Right ventricle myocardium superior (tissue), 1 donor: Measurements from ENCODE around the gene IFT57. TPM values are rescaled to one million over a fixed set of nuclear protein-coding genes. Genes with fewer than 3 reads are reported as not detected.
A peak's percentile ranks its signal among the peaks of the same experiment; 100 is the strongest.
"Not testable (repeated sequence)": the region's sequence is repeated elsewhere in the genome, so short reads cannot be mapped to it uniquely, and the experiment has no call there.

Source experiments
- ATAC-seq: fragments of 200-7000 bp; cut with Tn5 transposase; one replicate; pipeline ENCODE4 v1.9.1; 2020; ENCODE audit warnings: mild to moderate bottlenecking; ENCODE audit not compliant: poor library complexity
- DNase-seq: peaks from one replicate; pipeline ENCODE4 v3.0.0-alpha.2; 2020
- intact Hi-C: fragments of 100-400 bp; cut with DNase I; formaldehyde crosslinking; loops from one replicate; pipeline ENCODE4 v1.11.2; 2022
- long read RNA-seq: library from polyadenylated mRNA; unstranded; transcript quantifications from one replicate; pipeline ENCODE4 v2.0.0, GENCODE V29; 2021
- total RNA-seq: library from RNA; stranded (reverse); fragmentation: NEBNext Ultra II Directional; extraction: Animal tissue kit (Norgen Biotek cat#: 25700); gene quantifications from one replicate; pipeline ENCODE4 v1.2.1, GENCODE V29; 2021
- donor health status: DM: no; HTN: yes; CAD: no; lungs with severe emphysema.

The IFT57 gene
- 18.7 TPM for total RNA-seq
- long read RNA-seq, transcript IFT57-201 (11 exons, 3,203 nt) = major isoform, 32 of 34 reads
- long read RNA-seq, partial matches to known transcripts = 0 of 34 reads
- long read RNA-seq, other reads (novel, unspliced or antisense) = 2 of 34 reads

- DNase-seq (peak; percentile 97), ATAC-seq (peak; percentile 99)
- intact Hi-C loops = loop anchor here (5.0 kb wide), 1 partner anchor 130 kb away; the partner anchor contains the start of gene CD47
Observed at GRCh38 chr3:108221911-108222852, at the start of gene IFT57. Gene IFT57 (minus strand): TSS chr3:108222424. CDS start chr3:108222322, 102 bp downstream.

- ATAC-seq = no peak
- intact Hi-C loops = no loop called here
- no peak for DNase-seq
Observed at GRCh38 chr3:108271626-108272025, 49.4 kb upstream of the IFT57 start.

GRCh38 chr3:108268235-108268634 lies 46.0 kb upstream of the IFT57 start:
- ATAC-seq, intact Hi-C loops, DNase-seq: not testable (repeated sequence)

GRCh38 chr3:108264534-108265298 lies 42.5 kb upstream of the IFT57 start:
- intact Hi-C loops, ATAC-seq, DNase-seq: not testable (repeated sequence)

- no peak for ATAC-seq
- DNase-seq = no peak
- intact Hi-C loops = no loop called here
Observed at GRCh38 chr3:108255131-108255530, 32.9 kb upstream of the IFT57 start.

GRCh38 chr3:108251844-108252243 lies 29.6 kb upstream of the IFT57 start:
- no peak for ATAC-seq
- intact Hi-C loops = no loop called here
- DNase-seq = no peak

GRCh38 chr3:108251265-108251664 lies 29.0 kb upstream of the IFT57 start:
- DNase-seq = no peak
- intact Hi-C loops = no loop called here
- ATAC-seq = no peak

GRCh38 chr3:108250626-108251025 lies 28.4 kb upstream of the IFT57 start:
- DNase-seq (no peak), ATAC-seq (no peak)
- intact Hi-C loops = no loop called here

- intact Hi-C loops = no loop called here
- DNase-seq (no peak), ATAC-seq (no peak)
Observed at GRCh38 chr3:108243243-108243642, 21.0 kb upstream of the IFT57 start.

- ATAC-seq = no peak
- intact Hi-C loops = no loop called here
- DNase-seq = no peak
Observed at GRCh38 chr3:108242776-108243175, 20.6 kb upstream of the IFT57 start.

- DNase-seq (no peak), ATAC-seq (no peak)
- intact Hi-C loops = no loop called here
Observed at GRCh38 chr3:108241721-108242120, 19.5 kb upstream of the IFT57 start.

- intact Hi-C loops = no loop called here
- ATAC-seq = no peak
- no peak for DNase-seq
Observed at GRCh38 chr3:108241146-108241545, 18.9 kb upstream of the IFT57 start.

- ATAC-seq (no peak), DNase-seq (no peak)
- intact Hi-C loops = no loop called here
Observed at GRCh38 chr3:108239082-108239481, 16.9 kb upstream of the IFT57 start.

GRCh38 chr3:108235290-108235689 lies 13.1 kb upstream of the IFT57 start:
- intact Hi-C loops = no loop called here
- DNase-seq = no peak
- ATAC-seq = no peak

- ATAC-seq (no peak), DNase-seq (no peak)
- intact Hi-C loops = no loop called here
Observed at GRCh38 chr3:108234387-108234957, 12.2 kb upstream of the IFT57 start.

- DNase-seq = no peak
- no peak for ATAC-seq
- intact Hi-C loops = no loop called here
Observed at GRCh38 chr3:108228286-108228685, 6.1 kb upstream of the IFT57 start.

- ATAC-seq (no peak), DNase-seq (no peak)
- intact Hi-C loops = no loop called here
Observed at GRCh38 chr3:108227131-108227530, 4.9 kb upstream of the IFT57 start.

GRCh38 chr3:108225221-108225620 lies 3.0 kb upstream of the IFT57 start:
- intact Hi-C loops = no loop called here
- no peak for ATAC-seq
- DNase-seq = no peak

- intact Hi-C loops = loop anchor here (5.0 kb wide), 1 partner anchor 132 kb away; the partner anchor contains the start of gene CD47
- DNase-seq (no peak), ATAC-seq (no peak)
Observed at GRCh38 chr3:108223928-108224327, 1.7 kb upstream of the IFT57 start.
